Colon (tissue), 2 donors: ENCODE results near the gene CDH4.
"Not testable (repeated sequence)": the region's sequence is repeated elsewhere in the genome, so short reads cannot be mapped to it uniquely, and the experiment has no call there.

Experiments used
- FAIRE-seq: peaks from 2 replicates; lab custom pipeline; 2012; peaks lifted over from hg19 to GRCh38; lab: Jason Lieb, UNC
- donor health status: control.
- donor health status: control.

Gene CDH4

GRCh38 chr20:61387204-61387953, 135.3 kb downstream of the CDH4 start:
- FAIRE-seq = no peak

DNA sequence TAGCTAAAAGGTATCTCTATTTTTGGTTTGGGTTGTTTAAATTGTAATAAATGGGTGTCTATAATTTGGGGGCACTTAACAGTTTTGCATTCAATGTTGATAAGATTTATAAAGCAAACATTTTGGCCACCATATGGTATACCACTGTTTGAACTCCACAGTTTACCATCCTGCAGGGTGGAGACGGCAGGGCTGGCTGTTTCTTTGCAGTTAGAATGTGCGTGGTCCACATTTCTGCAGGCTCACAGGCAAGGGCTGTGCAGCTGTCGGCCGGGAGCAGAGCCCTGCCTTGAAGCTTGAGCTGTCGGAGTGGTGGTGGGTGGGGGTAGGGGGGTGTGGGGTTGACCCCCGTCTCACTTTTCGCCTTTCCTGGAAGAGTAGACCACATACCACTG, 135.9 kb downstream of the CDH4 start:
- no peak for FAIRE-seq

DNA sequence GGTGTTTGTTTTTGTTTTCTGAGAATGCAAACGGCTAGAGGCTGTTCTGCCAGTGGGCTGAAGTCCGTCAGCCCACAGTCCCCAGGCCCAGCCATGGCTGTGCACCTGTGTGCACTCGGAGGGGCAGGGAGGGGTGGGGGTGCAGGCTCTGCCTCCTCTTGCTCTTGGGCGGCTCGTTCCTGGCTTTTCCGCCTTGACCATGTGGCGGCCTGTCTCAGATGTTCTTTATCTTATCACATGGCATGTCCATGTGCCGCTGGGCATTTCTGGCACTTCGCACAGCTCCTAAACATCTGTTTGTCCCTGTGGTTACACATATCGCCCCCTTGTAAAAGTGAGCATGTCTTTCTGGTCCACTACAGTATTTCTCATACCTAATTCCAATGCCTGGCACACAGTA, 137.0 kb downstream of the CDH4 start:
- FAIRE-seq = no peak

DNA sequence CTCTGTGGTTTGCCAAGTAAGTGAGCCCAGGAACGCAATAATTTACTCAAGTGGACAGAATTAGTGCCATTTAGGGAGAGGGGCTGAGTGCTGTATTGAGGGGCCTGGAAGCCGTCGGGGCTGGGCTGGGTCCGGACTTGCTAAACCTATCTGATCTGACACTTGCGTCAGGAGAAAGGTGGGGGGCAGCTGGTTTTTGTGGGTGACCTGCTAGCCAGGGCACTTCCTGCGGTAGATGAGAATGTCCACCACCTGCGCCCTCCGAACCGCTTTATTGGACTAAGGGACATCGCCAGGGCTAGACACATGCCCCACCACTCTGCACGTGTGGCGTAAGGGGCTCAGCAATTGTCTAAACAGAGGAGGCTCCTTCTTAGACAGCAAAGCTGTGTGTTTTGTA, 139.1 kb downstream of the CDH4 start:
- FAIRE-seq = no peak

GRCh38 chr20:61391812-61392520, 139.9 kb downstream of the CDH4 start:
- FAIRE-seq = no peak

- FAIRE-seq = no peak
Measured at GRCh38 chr20:61394088-61394799, 142.2 kb downstream of the CDH4 start.

DNA sequence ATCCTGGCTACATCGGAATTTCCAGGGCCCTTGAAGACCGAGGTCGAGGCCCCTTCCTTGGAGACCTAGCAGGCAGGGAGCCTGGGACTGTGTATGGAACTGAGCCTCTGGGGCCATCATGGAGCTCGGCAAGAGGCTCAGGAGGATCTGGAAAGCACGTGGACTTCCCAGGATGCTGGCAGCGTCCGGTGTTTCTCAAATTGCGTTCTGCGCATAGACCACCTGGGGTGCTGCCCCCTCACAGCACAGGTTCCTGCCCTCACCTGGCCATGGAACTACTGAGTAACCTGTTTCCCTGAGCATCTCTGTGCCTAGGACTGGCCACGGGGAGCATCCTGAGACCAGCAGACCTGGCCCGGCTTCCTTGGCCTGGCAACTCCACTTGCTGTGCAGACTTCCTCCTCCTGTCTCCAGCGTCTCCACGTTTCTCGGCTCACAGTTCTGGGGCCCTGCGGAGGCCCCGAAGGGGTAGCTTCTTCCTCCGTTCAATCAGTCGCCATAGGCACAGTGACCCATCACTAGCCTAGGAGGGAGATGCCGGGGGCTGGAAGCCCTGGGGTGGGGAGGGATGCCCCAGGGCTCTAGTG, 144.3 kb downstream of the CDH4 start:
- no peak for FAIRE-seq

DNA sequence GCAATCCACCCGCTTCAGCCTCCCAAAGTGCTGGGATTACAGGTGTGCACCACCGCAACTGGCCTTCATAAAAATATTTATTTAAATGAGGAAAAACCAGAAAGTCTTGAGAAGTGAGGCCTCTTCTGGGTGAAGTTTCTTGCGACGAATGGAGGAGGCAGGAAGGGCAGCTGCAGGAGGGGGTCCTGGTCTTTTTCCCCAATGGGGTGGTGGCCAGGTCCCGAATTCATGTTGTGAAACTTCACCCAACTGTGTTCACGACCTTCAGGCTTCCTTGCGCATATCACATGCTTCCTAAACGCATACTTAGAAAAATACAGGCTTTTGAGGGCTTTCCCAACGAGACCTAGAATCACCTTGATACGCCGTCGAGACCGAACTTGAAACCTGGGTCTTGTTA, 145.1 kb downstream of the CDH4 start:
- no peak for FAIRE-seq

DNA sequence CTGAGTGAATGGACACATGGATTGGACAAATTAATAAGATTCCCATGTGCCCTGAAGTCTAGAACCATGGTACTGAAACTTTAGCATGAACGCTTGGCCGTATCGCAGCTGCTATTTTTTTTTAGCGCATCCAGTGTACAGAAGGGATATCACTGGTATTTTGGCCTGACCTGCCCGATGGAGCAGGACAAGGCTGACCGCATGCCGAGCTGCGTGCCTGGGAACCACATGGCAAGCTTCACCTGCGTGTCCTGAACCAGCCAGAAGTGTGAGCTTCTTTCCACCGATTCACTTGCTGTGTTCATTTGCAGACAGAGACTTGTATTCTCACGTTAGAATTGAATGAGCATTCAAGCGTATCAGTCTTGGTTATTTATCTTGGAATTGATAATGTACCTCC, 145.7 kb downstream of the CDH4 start:
- FAIRE-seq = no peak

GRCh38 chr20:61399433-61399832, 147.4 kb downstream of the CDH4 start:
- no peak for FAIRE-seq

DNA sequence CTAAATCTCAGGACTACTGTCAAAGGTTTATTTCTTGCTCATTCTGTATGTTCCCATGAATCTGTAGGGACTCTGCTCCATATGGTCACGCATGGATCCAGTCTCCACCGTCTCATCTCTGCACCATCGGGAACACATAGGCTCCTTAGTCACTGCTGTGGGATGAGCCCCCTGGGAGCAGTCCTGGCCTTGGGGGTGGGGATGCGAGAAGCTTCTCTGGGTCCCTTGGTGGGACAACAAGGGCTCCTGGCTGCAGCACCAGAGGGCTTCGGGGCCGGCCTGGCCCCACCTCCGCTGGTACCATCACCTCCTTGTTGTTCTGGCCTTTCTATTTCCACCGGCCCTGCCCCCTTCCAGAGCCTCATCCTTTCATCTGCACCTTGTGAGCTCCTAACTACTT, 148.4 kb downstream of the CDH4 start:
- no peak for FAIRE-seq

- no peak for FAIRE-seq
Measured at GRCh38 chr20:61404303-61404702, 152.2 kb downstream of the CDH4 start.

GRCh38 chr20:61405007-61405406, 152.9 kb downstream of the CDH4 start:
- FAIRE-seq = no peak

DNA sequence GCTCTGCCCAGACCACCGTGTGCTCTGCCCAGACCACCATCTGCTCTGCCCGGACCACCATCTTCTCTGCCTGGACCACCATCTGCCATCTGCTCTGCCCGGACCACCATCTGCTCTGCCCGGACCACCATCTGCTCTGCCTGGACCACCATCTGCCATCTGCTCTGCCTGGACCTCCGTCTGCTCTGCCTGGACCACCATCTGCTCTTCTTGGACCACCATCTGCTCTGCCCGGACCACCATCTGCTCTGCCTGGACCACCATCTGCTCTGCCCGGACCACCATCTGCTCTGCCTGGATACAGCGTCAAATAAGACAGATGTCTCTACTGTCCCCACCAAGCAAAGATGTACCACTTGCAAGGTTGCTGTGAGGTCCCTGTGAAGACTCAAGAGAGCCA, 154.7 kb downstream of the CDH4 start:
- not testable (repeated sequence) for FAIRE-seq

DNA sequence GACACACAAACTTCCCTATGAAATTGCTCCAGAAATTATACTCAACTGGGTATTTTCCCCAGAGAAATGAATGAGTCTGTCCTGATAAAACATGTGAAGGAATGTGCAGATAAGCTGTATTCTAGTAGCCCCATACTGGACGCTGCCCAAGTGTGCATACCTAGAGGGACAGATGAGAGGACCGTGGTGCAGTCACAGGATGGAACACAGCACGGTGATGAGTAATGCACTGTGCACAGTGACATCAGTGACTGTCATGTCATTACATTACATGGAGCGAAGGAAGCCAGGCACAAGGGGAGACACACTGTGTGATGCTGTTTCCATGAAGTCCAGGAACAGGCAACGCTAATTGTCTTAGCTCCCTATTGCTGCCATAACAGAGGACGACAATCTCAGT, 155.5 kb downstream of the CDH4 start:
- no peak for FAIRE-seq

- FAIRE-seq = no peak
Measured at GRCh38 chr20:61408951-61409740, 157.1 kb downstream of the CDH4 start.

DNA sequence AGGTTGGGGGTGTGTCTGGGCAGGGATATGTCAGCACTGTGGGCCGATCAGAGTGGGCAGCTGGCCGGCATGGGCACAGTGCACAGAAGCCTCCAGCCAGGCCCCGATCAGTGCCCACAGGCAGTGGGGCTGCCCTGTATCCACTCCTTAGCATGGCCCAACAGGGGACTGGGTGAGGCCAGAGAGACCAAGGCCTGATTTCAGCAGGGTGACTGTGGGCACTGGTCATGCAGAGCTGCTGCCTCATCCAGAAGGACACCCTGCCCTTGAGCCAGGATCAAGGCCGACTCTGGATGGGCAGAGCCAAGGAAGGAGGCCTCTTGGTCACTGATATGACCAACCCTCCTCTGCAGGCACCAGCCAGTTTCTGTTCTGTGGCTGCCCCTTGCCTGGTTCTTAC, 159.7 kb downstream of the CDH4 start:
- no peak for FAIRE-seq

DNA sequence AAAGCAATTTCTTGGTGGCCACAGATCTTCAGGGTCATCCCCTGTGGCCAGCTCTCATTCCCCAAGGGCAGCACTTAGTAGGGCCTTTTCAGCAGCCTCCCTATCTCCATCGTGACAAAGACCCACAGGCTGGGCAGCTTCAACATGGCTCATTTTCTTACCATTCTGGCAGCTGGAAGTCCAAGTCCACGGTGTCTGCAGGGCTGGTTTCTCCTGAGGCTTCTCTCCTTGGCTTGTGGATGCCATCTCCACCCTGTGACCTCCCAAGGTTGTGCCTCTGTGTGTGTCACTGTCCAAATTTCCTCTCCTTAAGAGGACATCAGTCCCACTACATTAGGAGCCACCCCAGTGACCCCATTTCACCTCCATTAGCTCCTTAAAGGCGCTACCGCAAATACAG, 161.7 kb downstream of the CDH4 start:
- FAIRE-seq = no peak

- no peak for FAIRE-seq
Measured at GRCh38 chr20:61414455-61414991, 162.5 kb downstream of the CDH4 start.

GRCh38 chr20:61416546-61416945, 164.5 kb downstream of the CDH4 start:
- FAIRE-seq = no peak

- no peak for FAIRE-seq
Measured at GRCh38 chr20:61417221-61417941, 165.3 kb downstream of the CDH4 start.
